ENCODE results near the gene CLCN3.
"Not testable (repeated sequence)": the region's sequence is repeated elsewhere in the genome, so short reads cannot be mapped to it uniquely, and the experiment has no call there.

The CLCN3 gene

GRCh38 chr4:169668069-169668721 lies 47.8 kb downstream of the CLCN3 start:
- Histone ChIP-seq H3K36me3 (peaks cover 7% of the 10 kb centered on the region), H3K4me1 (peaks cover 13% of the 10 kb centered on the region), H3K4me3 (ENCODE audit: low read depth, low read length) (no peak overlapping the region), H3K9me3 (peaks cover 2% of the 10 kb centered on the region; the same call in 1 of the 2 replicates), H3K27me3 (no peaks in the 10 kb centered on the region)
- no peak for DNase-seq
- TF ChIP-seq CTCF (IDR thresholded peaks at IDR 0.05; ENCODE audit: low read depth, low read length) = no peak

- no peaks in the 10 kb centered on the region for H3K27me3 ChIP-seq
- H3K36me3 ChIP-seq = peaks cover 12% of the 10 kb centered on the region
- TF ChIP-seq CTCF (IDR thresholded peaks at IDR 0.05; ENCODE audit: low read depth, low read length) = no peak
- H3K4me3 ChIP-seq (ENCODE audit: low read depth, low read length) = no peak overlapping the region
- DNase-seq = no peak
- no peaks in the 10 kb centered on the region for H3K4me1 ChIP-seq
- peaks cover under 1% of the 10 kb centered on the region; the same call in 1 of the 2 replicates for H3K9me3 ChIP-seq
Observed at GRCh38 chr4:169675825-169676224, 55.4 kb downstream of the CLCN3 start.

GRCh38 chr4:169677150-169677748 lies 56.9 kb downstream of the CLCN3 start:
- Histone ChIP-seq H3K4me1 (no peaks in the 10 kb centered on the region), H3K27me3 (no peaks in the 10 kb centered on the region), H3K4me3 (ENCODE audit: low read depth, low read length) (no peak overlapping the region), H3K36me3 (peaks cover 8% of the 10 kb centered on the region), H3K9me3 (no peaks in the 10 kb centered on the region)
- TF ChIP-seq CTCF (IDR thresholded peaks at IDR 0.05; ENCODE audit: low read depth, low read length) = no peak
- DNase-seq = no peak

GRCh38 chr4:169678486-169678885 lies 58.1 kb downstream of the CLCN3 start:
- H3K36me3 ChIP-seq = peaks cover 14% of the 10 kb centered on the region
- H3K9me3 ChIP-seq = not testable (repeated sequence)

GRCh38 chr4:169678951-169679591 lies 58.7 kb downstream of the CLCN3 start:
- H3K9me3 ChIP-seq; H3K27me3 ChIP-seq; H3K4me3 ChIP-seq (ENCODE audit: low read depth, low read length); DNase-seq; H3K4me1 ChIP-seq: not testable (repeated sequence)
- peaks cover 14% of the 10 kb centered on the region for H3K36me3 ChIP-seq

More at GRCh38 chr4:169678486-169678885, 58.1 kb downstream of the CLCN3 start:
- H3K4me1 ChIP-seq; H3K4me3 ChIP-seq (ENCODE audit: low read depth, low read length); H3K27me3 ChIP-seq; DNase-seq: not testable (repeated sequence)

GRCh38 chr4:169682372-169683047 lies 62.1 kb downstream of the CLCN3 start:
- no peaks in the 10 kb centered on the region for H3K9me3 ChIP-seq
- DNase-seq = no peak
- peaks cover 14% of the 10 kb centered on the region for H3K36me3 ChIP-seq
- no peak overlapping the region for H3K4me3 ChIP-seq (ENCODE audit: low read depth, low read length)
- TF ChIP-seq CTCF (IDR thresholded peaks at IDR 0.05; ENCODE audit: low read depth, low read length) = no peak
- H3K27me3 ChIP-seq = no peaks in the 10 kb centered on the region
- H3K4me1 ChIP-seq = no peaks in the 10 kb centered on the region

All from BE2C (cell line).